Measurements from ENCODE around the gene DPM2.

DPM2 gene

DNA sequence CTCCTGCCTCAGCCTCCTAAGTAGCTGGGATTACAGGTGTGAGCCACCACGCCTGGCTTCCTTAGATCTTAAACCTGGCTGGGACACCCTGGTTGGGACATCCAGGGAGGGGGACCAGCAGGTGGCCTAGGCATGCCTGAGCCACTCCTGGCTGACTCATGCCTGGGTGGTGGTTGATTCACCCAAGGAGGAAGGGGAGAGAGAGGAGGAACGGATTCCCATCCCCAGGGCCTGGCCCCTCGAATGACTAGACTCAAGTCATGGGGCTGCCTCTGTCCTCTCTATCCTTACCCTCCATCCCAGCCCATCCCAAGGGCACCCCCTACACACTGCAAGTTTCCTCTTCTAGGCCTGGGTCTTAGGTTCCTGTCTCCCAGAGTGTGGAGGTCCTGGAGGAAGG, 30.4 kb upstream of the DPM2 start:
- H3K4me3 ChIP-seq (replicated peaks in 1 of 2; ENCODE audit: low read depth in 2 of 2, low read length in 2 of 2): no peak overlapping the region
- TF ChIP-seq, protein P1, sequence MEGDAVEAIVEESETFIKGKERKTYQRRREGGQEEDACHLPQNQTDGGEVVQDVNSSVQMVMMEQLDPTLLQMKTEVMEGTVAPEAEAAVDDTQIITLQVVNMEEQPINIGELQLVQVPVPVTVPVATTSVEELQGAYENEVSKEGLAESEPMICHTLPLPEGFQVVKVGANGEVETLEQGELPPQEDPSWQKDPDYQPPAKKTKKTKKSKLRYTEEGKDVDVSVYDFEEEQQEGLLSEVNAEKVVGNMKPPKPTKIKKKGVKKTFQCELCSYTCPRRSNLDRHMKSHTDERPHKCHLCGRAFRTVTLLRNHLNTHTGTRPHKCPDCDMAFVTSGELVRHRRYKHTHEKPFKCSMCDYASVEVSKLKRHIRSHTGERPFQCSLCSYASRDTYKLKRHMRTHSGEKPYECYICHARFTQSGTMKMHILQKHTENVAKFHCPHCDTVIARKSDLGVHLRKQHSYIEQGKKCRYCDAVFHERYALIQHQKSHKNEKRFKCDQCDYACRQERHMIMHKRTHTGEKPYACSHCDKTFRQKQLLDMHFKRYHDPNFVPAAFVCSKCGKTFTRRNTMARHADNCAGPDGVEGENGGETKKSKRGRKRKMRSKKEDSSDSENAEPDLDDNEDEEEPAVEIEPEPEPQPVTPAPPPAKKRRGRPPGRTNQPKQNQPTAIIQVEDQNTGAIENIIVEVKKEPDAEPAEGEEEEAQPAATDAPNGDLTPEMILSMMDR (IDR thresholded peaks at IDR 0.05; ENCODE audit: low read depth, low read length): peak; percentile 15
- peak in 1 of 2 donors; percentile 75 for DNase-seq (ENCODE audit: low read depth in 2 of 2)

DNA sequence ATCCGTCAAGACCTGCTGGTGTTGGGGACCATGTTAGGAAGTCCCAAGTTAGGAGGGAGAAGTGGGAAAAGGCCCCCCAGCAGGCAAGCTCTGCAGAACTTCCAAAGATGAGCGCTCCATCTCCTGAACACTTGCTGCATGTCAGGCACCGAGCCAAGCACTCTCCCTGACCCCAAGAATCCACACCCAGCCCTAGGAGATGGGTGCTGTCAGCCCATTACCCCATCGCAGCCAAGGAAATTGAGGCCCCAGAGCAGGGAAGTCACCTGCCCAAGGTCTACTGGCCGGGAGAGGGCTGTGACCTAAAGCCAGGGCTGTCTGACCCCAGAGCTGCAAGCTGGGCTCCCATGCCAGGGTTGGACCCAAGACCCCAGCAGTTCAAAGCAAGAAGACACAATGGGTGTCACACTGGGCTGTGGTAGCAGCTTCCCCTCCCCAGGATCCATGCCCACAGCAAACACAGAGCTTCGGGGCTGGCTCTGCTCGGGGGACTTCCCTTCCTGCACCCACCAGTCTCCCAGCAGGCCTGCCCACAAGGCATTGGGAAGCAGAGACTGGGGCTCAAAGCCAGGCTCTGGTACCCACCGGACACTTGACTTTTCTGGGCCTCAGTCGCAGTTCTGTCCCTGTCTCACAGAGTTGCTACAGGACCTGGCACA, 29.6 kb upstream of the DPM2 start:
- no peak for DNase-seq (ENCODE audit: low read depth in 2 of 2)
- TF ChIP-seq, protein P1 (IDR thresholded peaks at IDR 0.05; ENCODE audit: low read depth, low read length): no peak
- no peak overlapping the region for H3K4me3 ChIP-seq (replicated peaks in 1 of 2; ENCODE audit: low read depth in 2 of 2, low read length in 2 of 2)

GRCh38 chr9:127966416-127967150, 28.9 kb upstream of the DPM2 start:
- no peak for DNase-seq (ENCODE audit: low read depth in 2 of 2)
- no peak overlapping the region for H3K4me3 ChIP-seq (replicated peaks in 1 of 2; ENCODE audit: low read depth in 2 of 2, low read length in 2 of 2)
- TF ChIP-seq, protein P1 (IDR thresholded peaks at IDR 0.05; ENCODE audit: low read depth, low read length): no peak

- TF ChIP-seq, protein P1 (IDR thresholded peaks at IDR 0.05; ENCODE audit: low read depth, low read length): no peak
- DNase-seq (ENCODE audit: low read depth in 2 of 2): no peak
- H3K4me3 ChIP-seq (replicated peaks in 1 of 2; ENCODE audit: low read depth in 2 of 2, low read length in 2 of 2): peak overlapping the region in 1 of 2 donors; percentile 9
These were observed 28.3 kb upstream of the DPM2 start for GRCh38 chr9:127965953-127966352.

DNA sequence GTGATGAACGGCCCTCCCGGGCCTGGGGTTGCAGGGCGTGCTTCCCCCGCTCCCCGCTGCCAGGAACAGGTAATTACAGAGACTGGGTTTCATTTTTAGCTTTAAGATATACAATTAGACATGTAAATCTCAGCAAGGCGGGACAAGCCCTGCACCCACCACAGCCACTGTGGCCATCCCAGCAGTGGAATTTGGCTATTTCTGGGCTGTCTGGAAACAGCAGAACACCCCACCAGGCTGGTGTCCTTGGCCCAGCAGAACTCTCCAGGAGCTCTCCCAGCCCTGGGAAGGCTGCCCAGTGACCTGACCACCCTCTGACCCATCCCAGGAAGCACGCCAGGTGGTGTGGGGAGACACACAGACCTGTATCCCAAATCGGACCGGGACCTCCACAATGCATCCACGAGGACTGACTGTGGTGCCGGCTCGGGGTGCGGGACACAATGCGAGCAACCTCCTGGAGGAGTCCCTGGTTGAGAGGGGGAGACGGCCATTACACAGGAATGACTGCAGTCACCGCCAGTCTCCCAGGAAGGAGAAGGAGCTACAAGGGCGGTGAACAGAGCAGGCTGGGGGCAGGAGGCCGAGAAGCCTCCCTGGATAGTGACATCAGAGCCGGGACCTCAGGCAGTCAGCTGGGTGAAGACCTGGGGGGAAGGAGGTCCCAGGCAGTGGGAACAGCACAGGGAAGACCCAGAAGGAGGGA, 25.9 kb upstream of the DPM2 start:
- no peak overlapping the region for H3K4me3 ChIP-seq (replicated peaks in 1 of 2; ENCODE audit: low read depth in 2 of 2, low read length in 2 of 2)
- no peak for DNase-seq (ENCODE audit: low read depth in 2 of 2)
- TF ChIP-seq, protein P1 (IDR thresholded peaks at IDR 0.05; ENCODE audit: low read depth, low read length): no peak

GRCh38 chr9:127963041-127963358, 25.3 kb upstream of the DPM2 start:
- TF ChIP-seq, protein P1 (IDR thresholded peaks at IDR 0.05; ENCODE audit: low read depth, low read length): no peak
- H3K4me3 ChIP-seq (replicated peaks in 1 of 2; ENCODE audit: low read depth in 2 of 2, low read length in 2 of 2): no peak overlapping the region
- no peak for DNase-seq (ENCODE audit: low read depth in 2 of 2)
